Measurements from ENCODE around the gene EMILIN1. TPM values are rescaled to one million over a fixed set of nuclear protein-coding genes. Genes with fewer than 3 reads are reported as not detected.
"Not testable (repeated sequence)": the region's sequence is repeated elsewhere in the genome, so short reads cannot be mapped to it uniquely, and the experiment has no call there.

The EMILIN1 gene
- total RNA-seq, 4 donors from 2014 or later = 7.9 to 32.2 (median 13.3) TPM

DNA sequence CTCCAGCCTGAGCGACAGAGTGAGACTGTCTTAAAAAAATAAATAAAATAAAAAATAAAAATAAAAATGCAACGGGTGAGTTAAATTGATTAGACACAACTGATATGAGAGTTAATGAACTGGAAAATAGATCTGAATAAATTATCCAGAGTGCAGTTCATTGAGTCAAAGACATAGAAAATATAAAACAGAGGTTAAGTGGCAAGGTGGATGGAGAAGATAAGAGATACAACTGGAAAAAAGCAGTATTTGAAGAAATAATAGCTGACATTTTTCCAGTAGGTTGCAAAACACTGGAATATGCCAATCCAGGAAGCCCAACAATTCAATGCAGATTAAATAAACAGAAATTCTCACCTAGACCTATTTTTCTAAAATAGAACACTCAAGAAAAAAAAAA is 29.8 kb downstream of the EMILIN1 start:
- Histone ChIP-seq H3K36me3 (no peaks in the 10 kb centered on the region), H3K27ac (no peak overlapping the region), H3K9me3 (no peaks in the 10 kb centered on the region), H3K4me1 (no peaks in the 10 kb centered on the region), H3K27me3 (no peaks in the 10 kb centered on the region), H3K4me3 (no peak overlapping the region)
- no peak for DNase-seq
- TF ChIP-seq, protein P1, sequence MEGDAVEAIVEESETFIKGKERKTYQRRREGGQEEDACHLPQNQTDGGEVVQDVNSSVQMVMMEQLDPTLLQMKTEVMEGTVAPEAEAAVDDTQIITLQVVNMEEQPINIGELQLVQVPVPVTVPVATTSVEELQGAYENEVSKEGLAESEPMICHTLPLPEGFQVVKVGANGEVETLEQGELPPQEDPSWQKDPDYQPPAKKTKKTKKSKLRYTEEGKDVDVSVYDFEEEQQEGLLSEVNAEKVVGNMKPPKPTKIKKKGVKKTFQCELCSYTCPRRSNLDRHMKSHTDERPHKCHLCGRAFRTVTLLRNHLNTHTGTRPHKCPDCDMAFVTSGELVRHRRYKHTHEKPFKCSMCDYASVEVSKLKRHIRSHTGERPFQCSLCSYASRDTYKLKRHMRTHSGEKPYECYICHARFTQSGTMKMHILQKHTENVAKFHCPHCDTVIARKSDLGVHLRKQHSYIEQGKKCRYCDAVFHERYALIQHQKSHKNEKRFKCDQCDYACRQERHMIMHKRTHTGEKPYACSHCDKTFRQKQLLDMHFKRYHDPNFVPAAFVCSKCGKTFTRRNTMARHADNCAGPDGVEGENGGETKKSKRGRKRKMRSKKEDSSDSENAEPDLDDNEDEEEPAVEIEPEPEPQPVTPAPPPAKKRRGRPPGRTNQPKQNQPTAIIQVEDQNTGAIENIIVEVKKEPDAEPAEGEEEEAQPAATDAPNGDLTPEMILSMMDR (IDR thresholded peaks at IDR 0.05) = no peak
- TF ChIP-seq POLR2A (IDR thresholded peaks at IDR 0.05) = no peak

DNA sequence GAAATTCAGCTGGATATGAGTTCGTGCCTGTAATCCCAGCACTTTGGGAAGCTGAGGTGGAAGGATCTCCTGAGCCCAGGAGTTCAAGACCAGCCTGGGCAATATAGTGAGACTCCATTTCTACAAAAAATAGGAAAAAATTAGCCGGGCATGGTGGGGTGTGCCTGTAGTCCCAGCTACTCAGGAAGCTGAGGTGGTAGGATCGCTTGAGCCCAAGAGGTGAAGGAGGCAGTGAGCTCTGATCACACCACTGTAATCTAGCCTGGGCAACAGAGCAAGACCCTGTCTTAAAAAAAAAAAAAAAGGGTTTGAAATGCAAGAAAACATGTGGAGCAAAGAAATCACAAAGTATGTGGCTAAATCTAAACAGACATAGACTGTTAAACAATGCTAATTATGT is 30.7 kb downstream of the EMILIN1 start:
- TF ChIP-seq POLR2A (IDR thresholded peaks at IDR 0.05) = no peak
- TF ChIP-seq, protein P1 (IDR thresholded peaks at IDR 0.05) = no peak
- DNase-seq = no peak
- Histone ChIP-seq H3K4me3 (no peak overlapping the region), H3K27ac (no peak overlapping the region), H3K4me1 (no peaks in the 10 kb centered on the region), H3K9me3 (no peaks in the 10 kb centered on the region), H3K27me3 (no peaks in the 10 kb centered on the region), H3K36me3 (no peaks in the 10 kb centered on the region)

DNA sequence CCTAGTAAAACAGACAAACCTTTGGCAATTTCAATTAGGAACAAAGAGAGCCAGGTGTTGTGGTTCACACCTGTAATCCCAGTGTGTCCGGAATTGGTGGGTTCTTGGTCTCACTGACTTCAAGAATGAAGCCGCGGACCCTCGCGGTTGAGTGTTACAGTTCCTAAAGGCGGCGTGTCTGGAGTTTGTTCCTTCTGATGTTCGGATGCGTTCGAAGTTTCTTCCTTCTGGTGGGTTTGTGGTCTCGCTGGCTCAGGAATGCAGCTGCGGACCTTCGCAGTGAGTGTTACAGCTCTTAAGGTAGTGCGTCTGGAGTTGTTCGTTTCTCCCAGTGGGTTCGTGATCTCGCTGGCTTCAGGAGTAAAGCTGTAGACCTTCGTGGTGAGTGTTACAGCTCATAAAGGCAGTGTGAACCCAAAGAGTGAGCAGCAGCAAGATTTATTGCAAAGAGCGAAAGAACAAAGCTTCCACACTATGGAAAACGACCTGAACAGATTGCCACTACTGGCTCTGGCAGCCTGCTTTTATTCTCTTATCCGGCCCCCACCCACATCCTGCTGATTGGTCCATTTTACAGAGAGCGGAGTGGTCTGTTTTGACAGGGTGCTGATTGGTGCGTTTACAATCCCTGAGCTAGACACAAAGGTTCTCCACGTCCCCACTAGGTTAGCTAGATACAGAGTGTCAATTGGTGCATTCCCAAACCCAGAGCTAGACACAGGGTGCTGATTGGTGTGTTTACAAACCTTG is 32.4 kb downstream of the EMILIN1 start:
- H3K9me3 ChIP-seq, H3K36me3 ChIP-seq, DNase-seq, H3K27ac ChIP-seq, H3K4me1 ChIP-seq, H3K4me3 ChIP-seq, H3K27me3 ChIP-seq: not testable (repeated sequence)

DNA sequence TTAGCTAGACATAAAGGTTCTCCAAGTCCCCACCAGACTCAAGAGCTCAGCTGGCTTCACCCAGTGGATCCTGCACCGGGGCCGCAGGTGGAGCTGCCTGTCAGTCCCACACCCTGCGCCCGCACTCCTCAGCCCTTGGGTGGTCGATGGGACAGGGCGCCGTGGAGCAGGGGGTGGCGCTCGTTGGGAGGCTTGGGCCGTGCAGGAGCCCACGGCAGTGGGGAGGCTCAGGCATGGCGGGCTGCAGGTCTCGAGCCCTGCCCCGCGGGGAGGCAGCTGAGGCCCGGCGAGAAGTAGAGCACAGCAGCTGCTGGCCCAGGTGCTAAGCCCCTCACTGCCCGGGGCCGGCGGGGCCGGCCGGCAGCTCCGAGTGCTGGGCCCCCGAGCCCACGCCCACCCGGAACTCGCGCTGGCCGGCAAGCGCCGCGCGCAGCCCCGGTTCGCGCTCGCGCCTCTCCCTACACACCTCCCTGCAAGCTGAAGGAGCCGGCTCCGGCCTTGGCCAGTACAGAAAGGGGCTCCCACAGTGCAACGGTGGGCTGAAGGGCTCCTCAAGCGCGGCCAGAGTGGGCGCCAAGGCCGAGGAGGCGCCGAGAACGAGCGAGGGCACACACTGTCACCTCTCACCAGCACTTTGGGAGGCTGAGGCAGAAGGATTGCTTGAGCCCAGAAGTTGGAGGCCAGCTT is 33.1 kb downstream of the EMILIN1 start:
- not testable (repeated sequence) for H3K27ac ChIP-seq, H3K36me3 ChIP-seq, H3K27me3 ChIP-seq, H3K4me1 ChIP-seq, H3K9me3 ChIP-seq, DNase-seq, H3K4me3 ChIP-seq

DNA sequence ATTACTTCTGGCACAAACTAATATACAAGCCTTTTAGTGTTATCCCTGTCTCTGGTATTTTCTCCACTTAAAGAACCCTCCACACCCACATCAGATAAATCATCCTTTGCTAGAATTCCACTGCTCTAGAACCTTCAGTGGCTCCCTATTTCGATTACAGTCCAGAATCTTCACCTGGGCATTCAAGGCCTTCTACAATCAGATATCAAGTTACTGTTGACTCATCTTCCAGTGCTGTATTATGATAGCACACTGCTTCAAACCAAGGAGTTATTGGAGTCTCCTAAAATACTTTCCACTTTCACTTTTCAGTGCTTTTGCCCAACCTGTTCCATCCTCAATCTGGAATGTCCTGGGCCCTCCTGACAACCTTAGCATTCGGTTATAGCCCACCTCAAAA is 37.1 kb downstream of the EMILIN1 start:
- no peak for TF ChIP-seq POLR2A (IDR thresholded peaks at IDR 0.05)
- TF ChIP-seq, protein P1 (IDR thresholded peaks at IDR 0.05) = no peak
- H3K27me3 ChIP-seq = peaks cover 0 to 5% of the 10 kb centered on the region in 2 donors
- H3K4me1 ChIP-seq = peaks cover 0 to 15% (median 6%) of the 10 kb centered on the region in 4 donors
- no peak for DNase-seq
- H3K27ac ChIP-seq = no peak overlapping the region
- H3K36me3 ChIP-seq = no peaks in the 10 kb centered on the region
- no peaks in the 10 kb centered on the region for H3K9me3 ChIP-seq
- no peak overlapping the region for H3K4me3 ChIP-seq

DNA sequence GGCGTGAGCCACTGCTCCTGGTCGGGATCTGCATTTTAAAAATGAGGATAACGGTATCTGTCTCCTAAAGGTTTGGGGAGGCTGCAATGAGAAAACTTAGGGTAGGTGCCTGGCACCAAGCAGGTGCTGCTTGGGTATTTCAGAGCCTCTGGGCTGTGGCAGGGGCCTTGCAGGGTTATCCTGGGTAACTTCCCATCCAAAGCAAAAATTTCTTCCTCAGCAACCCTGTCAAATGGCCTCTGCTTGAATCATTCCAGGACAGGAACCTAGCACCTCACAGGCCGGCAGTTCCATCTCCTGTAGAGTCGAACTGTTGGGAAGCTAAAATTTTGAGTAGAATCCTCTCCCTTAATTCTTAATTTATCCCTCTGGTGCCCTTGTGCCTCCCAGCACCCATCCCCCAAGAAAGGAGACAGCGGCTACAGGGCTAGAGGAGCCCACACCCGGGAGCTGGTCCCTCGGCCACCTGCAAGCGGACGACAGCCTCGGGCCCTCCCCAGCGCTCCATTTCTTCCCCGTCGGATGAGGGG is 39.6 kb downstream of the EMILIN1 start:
- no peaks in the 10 kb centered on the region for H3K9me3 ChIP-seq
- DNase-seq = no peak
- H3K27me3 ChIP-seq = peaks cover 0 to 5% of the 10 kb centered on the region in 2 donors
- no peaks in the 10 kb centered on the region for H3K36me3 ChIP-seq
- TF ChIP-seq, protein P1 (IDR thresholded peaks at IDR 0.05) = no peak
- no peak for TF ChIP-seq POLR2A (IDR thresholded peaks at IDR 0.05)
- H3K4me3 ChIP-seq = peak overlapping the region; percentile 13 to 55 (median 46)
- H3K27ac ChIP-seq = no peak overlapping the region
- peaks cover 3 to 20% (median 6%) of the 10 kb centered on the region in 4 donors for H3K4me1 ChIP-seq
